CD4-positive, alpha-beta memory T cell (primary cell): ENCODE results near the gene SLC17A9. TPM values are rescaled to one million over a fixed set of nuclear protein-coding genes. Genes with fewer than 3 reads are reported as not detected.

Source experiments
- CTCF ChIA-PET: fragments of 350-600 bp; sonication (Branson Sonifier 250); formaldehyde crosslinking; loops from one replicate; lab custom pipeline; 2021; ENCODE audit warnings: inconsistent platforms; ENCODE audit not compliant: partially characterized antibody; lab: Charles Lee
- POLR2A ChIA-PET: fragments of 350-600 bp; sonication (Branson Sonifier 250); formaldehyde crosslinking; loops from one replicate; lab custom pipeline; 2021; ENCODE audit not compliant: partially characterized antibody; lab: Charles Lee
- DNase-seq, 5 donors: peaks; one replicate each; pipeline versions ENCODE4 v3.0.0 to v3.0.0-alpha.2; 2020 to 2022; ENCODE audit warnings: mixed read lengths in 1 of 5
- H3K27ac ChIP-seq: one replicate; pipeline ENCODE4 v1.7.0; 2013; ENCODE audit warnings: low read depth, low read length
- H3K27me3 ChIP-seq: 2 replicates; pipeline ENCODE4 v1.7.0; 2013; ENCODE audit warnings: mild to moderate bottlenecking, low read length, moderate library complexity; ENCODE audit not compliant: insufficient read depth
- H3K36me3 ChIP-seq: 2 replicates; pipeline ENCODE4 v1.7.0; 2013; ENCODE audit warnings: mild to moderate bottlenecking, low read length, moderate library complexity; ENCODE audit not compliant: insufficient read depth
- H3K4me1 ChIP-seq: 2 replicates; pipeline ENCODE4 v1.7.0; 2013; ENCODE audit warnings: mild to moderate bottlenecking, low read length, moderate library complexity; ENCODE audit not compliant: insufficient read depth
- H3K4me3 ChIP-seq, 2 donors: one replicate each; pipeline ENCODE4 v1.7.0; 2013; ENCODE audit warnings: low read length in 2 of 2, mild to moderate bottlenecking in 1 of 2
- H3K9me3 ChIP-seq, 2 donors: one replicate each; pipeline ENCODE4 v1.7.0; 2013; ENCODE audit warnings: low read length in 2 of 2, control low read depth in 1 of 2; ENCODE audit not compliant: control insufficient read depth in 1 of 2
- H3K27ac Mint-ChIP-seq, 7 donors: one replicate each; pipeline ENCODE4 v1.8.0; 2020 to 2021; ENCODE audit warnings: mixed read lengths in 7 of 7, mild to moderate bottlenecking in 6 of 7, inconsistent platforms in 3 of 7, moderate library complexity in 3 of 7
- H3K27me3 Mint-ChIP-seq, 2 donors: one replicate each; pipeline ENCODE4 v1.8.0; 2020 to 2021; ENCODE audit warnings: mixed read lengths in 2 of 2
- H3K36me3 Mint-ChIP-seq, 2 donors: one replicate each; pipeline ENCODE4 v1.8.0; 2020 to 2021; ENCODE audit warnings: mixed read lengths in 2 of 2, inconsistent platforms in 1 of 2, mild to moderate bottlenecking in 1 of 2
- H3K4me1 Mint-ChIP-seq, 4 donors: one replicate each; pipeline ENCODE4 v1.8.0; 2020 to 2021; ENCODE audit warnings: mixed read lengths in 4 of 4, mild to moderate bottlenecking in 1 of 4
- H3K4me3 Mint-ChIP-seq, 8 donors: one replicate each; pipeline ENCODE4 v1.8.0; 2020 to 2021; ENCODE audit warnings: mixed read lengths in 8 of 8, mild to moderate bottlenecking in 7 of 8, moderate library complexity in 6 of 8, inconsistent platforms in 3 of 8
- H3K9me3 Mint-ChIP-seq, 8 donors: one replicate each; pipeline ENCODE4 v1.8.0; 2020 to 2021; ENCODE audit warnings: mixed read lengths in 8 of 8, mild to moderate bottlenecking in 5 of 8, inconsistent platforms in 3 of 8, moderate library complexity in 1 of 8
- intact Hi-C: fragments of 100-400 bp; cut with micrococcal nuclease; formaldehyde crosslinking; loops from one replicate; pipeline ENCODE4 v1.15.1; 2023
- polyA plus RNA-seq, 2 donors: library from polyadenylated mRNA; unstranded; fragments of 300-500 nt; fragmentation: Illumina TruSeq; gene quantifications; one replicate each; pipeline ENCODE4 v1.2.3, GENCODE V29; 2021
- total RNA-seq, 2 experiments: library from RNA; stranded (reverse); gene quantifications; one replicate each; pipeline ENCODE4 v1.2.3, GENCODE V29; 2021

The SLC17A9 gene
- total and polyA plus RNA-seq, 4 experiments from 2014 or later = 0.13 to 2.4 (median 2.1) TPM; not detected in 1

GRCh38 chr20:62928246-62928939 is 24.1 kb upstream of the SLC17A9 start:
- peak in 1 of 5 donors; percentile 17 for DNase-seq
- H3K4me1 Mint-ChIP-seq = peaks cover 32 to 75% (median 54%) of the 10 kb centered on the region in 4 donors
- Histone ChIP-seq H3K4me3 (peak overlapping the region; percentile 64 to 88), H3K36me3 (no peaks in the 10 kb centered on the region), H3K27ac (peak overlapping the region; percentile 64), H3K9me3 (no peaks in the 10 kb centered on the region), H3K4me1 (peaks cover 66% of the 10 kb centered on the region), H3K27me3 (no peaks in the 10 kb centered on the region)
- peak overlapping the region; percentile 92 to 97 (median 96) for H3K4me3 Mint-ChIP-seq
- ChIA-PET CTCF (interaction anchor here (0.9 to 9.3 kb wide), 5 partner anchors 9 to 31 kb away, joined by 3 to 90 read pairs (median 8); partner anchors contain the start of gene GID8), POLR2A (interaction anchor here (1.2 to 6.8 kb wide), 6 partner anchors 9 to 27 kb away, joined by 3 to 126 read pairs (median 16); partner anchors contain the start of gene GID8)
- peaks cover 0 to 20% of the 10 kb centered on the region in 2 donors for H3K36me3 Mint-ChIP-seq
- intact Hi-C loops = loop anchor here (5.0 kb wide), 1 partner anchor 66 kb away; the partner anchor contains the start of gene TCFL5
- no peaks in the 10 kb centered on the region for H3K9me3 Mint-ChIP-seq
- H3K27ac Mint-ChIP-seq = peak overlapping the region; percentile 80 to 97 (median 94)
- no peaks in the 10 kb centered on the region for H3K27me3 Mint-ChIP-seq

DNA sequence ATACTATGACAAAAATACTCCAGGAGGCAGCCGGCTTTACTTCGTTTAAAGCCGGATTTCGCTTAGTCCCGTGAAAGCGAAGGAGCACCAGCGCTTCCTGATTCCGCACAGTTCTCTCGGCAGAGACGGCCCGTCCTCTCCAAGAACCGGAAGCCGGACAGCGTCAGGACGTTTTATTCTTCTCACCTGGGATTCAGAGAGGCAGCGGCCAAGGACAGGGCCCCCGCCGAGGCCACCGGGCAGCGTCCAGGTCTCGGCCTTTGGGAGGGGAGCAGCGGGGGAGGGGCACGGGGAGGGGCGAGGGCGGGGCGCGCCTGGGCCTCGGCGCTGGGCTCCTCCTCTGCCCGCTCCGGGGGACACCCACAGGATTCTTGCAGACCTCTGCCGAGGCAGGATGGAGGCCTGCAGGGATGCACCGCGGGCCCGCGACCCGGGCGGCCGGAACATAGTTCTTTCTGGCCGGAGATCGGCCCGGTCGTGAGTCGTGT is 23.4 kb upstream of the SLC17A9 start:
- H3K9me3 Mint-ChIP-seq = no peaks in the 10 kb centered on the region
- peaks cover 29 to 68% (median 49%) of the 10 kb centered on the region in 4 donors for H3K4me1 Mint-ChIP-seq
- ChIA-PET CTCF (interaction anchor here (1.7 to 9.3 kb wide), 2 partner anchors 21 to 28 kb away, joined by 8 to 90 read pairs; no protein-coding TSS in a partner anchor), POLR2A (interaction anchor here (1.2 to 6.8 kb wide), 5 partner anchors 8 to 28 kb away, joined by 3 to 126 read pairs (median 24); partner anchors contain the start of gene GID8)
- no peaks in the 10 kb centered on the region for H3K36me3 ChIP-seq
- H3K27ac ChIP-seq = peak overlapping the region; percentile 64
- intact Hi-C loops = loop anchor here (5.0 kb wide), 1 partner anchor 67 kb away; the partner anchor contains the start of gene TCFL5
- H3K4me3 ChIP-seq = peak overlapping the region; percentile 64 to 88
- H3K4me1 ChIP-seq = peaks cover 66% of the 10 kb centered on the region
- no peaks in the 10 kb centered on the region for H3K27me3 ChIP-seq
- peak overlapping the region; percentile 92 to 97 (median 96) for H3K4me3 Mint-ChIP-seq
- peak overlapping the region; percentile 80 to 97 (median 94) for H3K27ac Mint-ChIP-seq
- H3K36me3 Mint-ChIP-seq = peaks cover 0 to 20% of the 10 kb centered on the region in 2 donors
- no peaks in the 10 kb centered on the region for H3K27me3 Mint-ChIP-seq
- peak; percentile 36 to 69 (median 40) for DNase-seq
- no peaks in the 10 kb centered on the region for H3K9me3 ChIP-seq

DNA sequence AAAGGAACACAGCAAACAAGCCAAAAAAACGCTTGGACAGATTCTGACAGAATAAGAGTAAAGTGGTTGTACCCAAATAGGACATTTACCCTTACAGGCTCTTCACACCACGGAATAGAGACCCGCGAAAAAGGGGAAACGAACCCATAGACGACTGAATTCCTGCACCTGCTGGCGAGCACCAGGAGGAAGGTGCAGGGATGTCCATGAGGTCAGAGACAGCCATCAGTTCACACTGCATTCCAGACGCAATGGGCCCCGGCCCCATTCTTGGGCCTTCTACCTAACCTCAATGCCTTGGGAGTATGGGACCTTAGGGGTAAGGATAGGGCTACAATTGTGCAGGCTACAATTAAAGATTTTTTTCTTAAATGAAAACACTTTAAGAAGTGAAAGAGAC is 21.0 kb upstream of the SLC17A9 start:
- H3K4me3 ChIP-seq = no peak overlapping the region
- Mint-ChIP-seq H3K27ac (peak overlapping the region in 2 of 7 donors; percentile 74 to 80), H3K4me1 (peaks cover 21 to 50% (median 39%) of the 10 kb centered on the region in 4 donors), H3K4me3 (no peak overlapping the region), H3K9me3 (no peaks in the 10 kb centered on the region), H3K36me3 (peaks cover 0 to 14% of the 10 kb centered on the region in 2 donors), H3K27me3 (no peaks in the 10 kb centered on the region)
- no peak for DNase-seq
- no peaks in the 10 kb centered on the region for H3K36me3 ChIP-seq
- peaks cover 78% of the 10 kb centered on the region for H3K4me1 ChIP-seq
- H3K27ac ChIP-seq = no peak overlapping the region
- H3K9me3 ChIP-seq = no peaks in the 10 kb centered on the region
- ChIA-PET POLR2A (no interaction called here), CTCF (no interaction called here)
- no peaks in the 10 kb centered on the region for H3K27me3 ChIP-seq
- intact Hi-C loops = no loop called here

DNA sequence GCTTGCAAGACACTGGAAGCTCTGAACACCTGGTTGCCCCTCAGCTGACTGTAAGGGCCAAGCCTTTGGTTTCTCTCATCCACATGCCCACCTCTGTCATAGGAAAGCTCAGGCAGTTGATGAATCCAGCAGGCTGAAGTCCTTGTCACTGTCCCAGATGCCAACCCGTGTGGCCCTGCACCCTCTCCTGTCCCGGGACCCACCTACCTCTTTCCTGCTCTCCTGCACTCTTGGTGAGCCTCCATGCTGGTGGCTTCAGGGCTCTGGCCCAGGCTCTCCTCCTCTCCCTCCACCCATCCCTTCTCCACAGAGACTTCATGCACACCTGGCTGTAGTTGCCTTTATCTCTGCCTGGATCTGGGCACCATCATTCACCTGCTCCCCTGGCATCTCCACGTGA is 18.5 kb upstream of the SLC17A9 start:
- no peak overlapping the region for H3K4me3 Mint-ChIP-seq
- H3K4me1 Mint-ChIP-seq = peaks cover 21 to 46% (median 31%) of the 10 kb centered on the region in 4 donors
- peaks cover 67% of the 10 kb centered on the region for H3K4me1 ChIP-seq
- no peaks in the 10 kb centered on the region for H3K27me3 Mint-ChIP-seq
- no peaks in the 10 kb centered on the region for H3K9me3 ChIP-seq
- H3K9me3 Mint-ChIP-seq = peaks cover 0 to 3% (median 0%) of the 10 kb centered on the region in 8 donors
- no peak overlapping the region for H3K4me3 ChIP-seq
- H3K27me3 ChIP-seq = no peaks in the 10 kb centered on the region
- H3K36me3 Mint-ChIP-seq = peaks cover 0 to 20% of the 10 kb centered on the region in 2 donors
- intact Hi-C loops = no loop called here
- H3K27ac Mint-ChIP-seq = no peak overlapping the region
- H3K27ac ChIP-seq = no peak overlapping the region
- ChIA-PET CTCF (interaction anchor here (0.7 to 2.2 kb wide), 5 partner anchors 13 to 75 kb away, joined by 3 to 14 read pairs (median 5); no protein-coding TSS in a partner anchor), POLR2A (interaction anchor here (1.5 to 6.6 kb wide), 4 partner anchors 8 to 20 kb away, joined by 5 to 126 read pairs (median 36); partner anchors contain the start of genes DIDO1 and SLC17A9)
- H3K36me3 ChIP-seq = no peaks in the 10 kb centered on the region
- no peak for DNase-seq

- no peak for DNase-seq
- Histone ChIP-seq H3K27me3 (no peaks in the 10 kb centered on the region), H3K9me3 (no peaks in the 10 kb centered on the region), H3K4me3 (no peak overlapping the region), H3K36me3 (no peaks in the 10 kb centered on the region), H3K27ac (no peak overlapping the region), H3K4me1 (peaks cover 68% of the 10 kb centered on the region)
- CTCF ChIA-PET = interaction anchor here (0.9 to 2.8 kb wide), 8 partner anchors 9 to 74 kb away, joined by 3 to 14 read pairs (median 6); partner anchors contain the start of gene DIDO1
- no peak overlapping the region for H3K4me3 Mint-ChIP-seq
- peaks cover 0 to 25% of the 10 kb centered on the region in 2 donors for H3K36me3 Mint-ChIP-seq
- POLR2A ChIA-PET = interaction anchor here (0.6 to 6.6 kb wide), 6 partner anchors 9 to 50 kb away, joined by 3 to 126 read pairs (median 6); partner anchors contain the start of genes DIDO1 and SLC17A9
- intact Hi-C loops = no loop called here
- H3K27me3 Mint-ChIP-seq = no peaks in the 10 kb centered on the region
- no peak overlapping the region for H3K27ac Mint-ChIP-seq
- peaks cover 20 to 45% (median 35%) of the 10 kb centered on the region in 4 donors for H3K4me1 Mint-ChIP-seq
- peaks cover 0 to 3% (median 0%) of the 10 kb centered on the region in 8 donors for H3K9me3 Mint-ChIP-seq
These were observed 17.1 kb upstream of the SLC17A9 start for GRCh38 chr20:62935204-62935967.

GRCh38 chr20:62935968-62936585 is 16.4 kb upstream of the SLC17A9 start:
- peaks cover under 1 to 25% of the 10 kb centered on the region in 2 donors for H3K36me3 Mint-ChIP-seq
- ChIA-PET CTCF (interaction anchor here (1.2 to 2.8 kb wide), 7 partner anchors 8 to 36 kb away, joined by 3 to 14 read pairs (median 9); no protein-coding TSS in a partner anchor), POLR2A (interaction anchor here (1.5 to 6.6 kb wide), 7 partner anchors 10 to 74 kb away, joined by 3 to 126 read pairs (median 12); partner anchors contain the start of genes DIDO1, SLC17A9 and TCFL5)
- peaks cover 0 to 3% (median 0%) of the 10 kb centered on the region in 8 donors for H3K9me3 Mint-ChIP-seq
- H3K4me1 Mint-ChIP-seq = peaks cover 19 to 45% (median 33%) of the 10 kb centered on the region in 4 donors
- no peak for DNase-seq
- no peaks in the 10 kb centered on the region for H3K27me3 Mint-ChIP-seq
- H3K4me3 ChIP-seq = no peak overlapping the region
- peak overlapping the region in 6 of 8 donors; percentile 10 to 98 (median 93) for H3K4me3 Mint-ChIP-seq
- no peaks in the 10 kb centered on the region for H3K9me3 ChIP-seq
- peaks cover 67% of the 10 kb centered on the region for H3K4me1 ChIP-seq
- no peak overlapping the region for H3K27ac Mint-ChIP-seq
- H3K27me3 ChIP-seq = no peaks in the 10 kb centered on the region
- H3K36me3 ChIP-seq = no peaks in the 10 kb centered on the region
- no peak overlapping the region for H3K27ac ChIP-seq
- intact Hi-C loops = no loop called here
